GM19023 (cell line): ENCODE results near the gene STAU1.
"Not testable (repeated sequence)": the region's sequence is repeated elsewhere in the genome, so short reads cannot be mapped to it uniquely, and the experiment has no call there.

ENCODE experiments used
- ATAC-seq: cut with Tn5 transposase; IDR thresholded peaks from one replicate; pipeline ENCODE4 v1.9.1; 2021; ENCODE audit warnings: mild to moderate bottlenecking, moderate library complexity; ENCODE audit not compliant: unreplicated experiment

Gene STAU1

DNA sequence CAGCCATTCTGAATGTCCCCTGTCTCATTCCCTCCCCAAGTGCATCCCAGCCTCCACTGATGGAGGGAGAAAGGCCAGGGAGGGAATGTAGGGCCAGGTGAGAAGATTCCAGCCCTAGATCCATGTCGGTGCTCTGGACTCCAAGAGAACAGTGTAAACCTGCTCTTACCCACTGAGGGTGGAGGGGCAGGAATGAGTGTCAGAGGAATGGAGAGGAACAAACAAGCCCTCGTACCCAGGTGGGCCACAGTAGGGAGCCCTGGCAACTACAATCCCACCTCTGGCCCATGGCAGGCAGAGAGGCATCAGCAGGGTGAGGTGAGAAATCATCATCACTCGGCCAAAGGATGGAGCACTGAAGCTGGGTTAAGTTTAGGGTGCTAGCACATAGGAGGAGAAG is 54.6 kb downstream of the STAU1 start:
- ATAC-seq, result no peak

DNA sequence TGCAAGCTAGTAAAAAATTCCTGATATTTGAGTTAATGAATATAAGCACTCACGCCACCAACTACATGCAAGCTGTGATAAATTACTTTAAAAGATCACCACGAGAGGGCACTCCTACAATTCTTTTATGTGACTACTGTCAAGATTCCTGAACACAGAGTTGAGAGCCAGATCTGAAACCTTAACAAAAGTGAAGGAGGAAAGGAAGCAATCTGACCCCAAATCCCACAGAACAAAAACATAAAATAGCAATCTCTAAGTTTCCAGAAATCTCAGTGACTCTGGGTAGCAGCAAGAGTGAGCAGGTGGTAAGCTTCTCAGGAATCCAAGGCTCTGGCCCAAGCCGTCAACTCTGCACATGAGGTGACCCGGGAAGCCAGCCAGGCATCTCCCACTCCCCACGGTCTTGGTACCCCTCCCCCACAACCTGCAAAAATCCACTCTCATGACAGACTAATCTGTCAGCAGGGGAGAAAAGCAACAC is 55.1 kb downstream of the STAU1 start:
- ATAC-seq, result no peak

DNA sequence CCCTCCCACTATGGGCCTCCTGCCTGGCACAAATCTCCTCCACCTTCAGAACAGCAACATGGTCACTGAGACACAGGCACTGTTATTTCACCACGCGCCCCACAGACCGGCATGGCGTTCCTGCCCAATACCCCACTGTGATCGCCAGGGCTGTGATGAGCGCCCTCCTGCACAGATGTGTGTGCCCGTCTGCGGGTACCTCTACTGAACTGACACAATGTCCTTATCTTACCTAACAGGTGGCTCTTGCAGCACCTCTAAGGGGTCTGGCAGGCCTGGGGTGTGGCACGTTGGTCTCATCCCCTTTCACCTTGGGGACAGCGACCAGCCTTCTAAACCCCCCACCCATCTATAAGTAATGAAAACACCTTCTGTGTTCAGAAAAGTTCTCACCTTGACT is 64.2 kb downstream of the STAU1 start:
- no peak for ATAC-seq

DNA sequence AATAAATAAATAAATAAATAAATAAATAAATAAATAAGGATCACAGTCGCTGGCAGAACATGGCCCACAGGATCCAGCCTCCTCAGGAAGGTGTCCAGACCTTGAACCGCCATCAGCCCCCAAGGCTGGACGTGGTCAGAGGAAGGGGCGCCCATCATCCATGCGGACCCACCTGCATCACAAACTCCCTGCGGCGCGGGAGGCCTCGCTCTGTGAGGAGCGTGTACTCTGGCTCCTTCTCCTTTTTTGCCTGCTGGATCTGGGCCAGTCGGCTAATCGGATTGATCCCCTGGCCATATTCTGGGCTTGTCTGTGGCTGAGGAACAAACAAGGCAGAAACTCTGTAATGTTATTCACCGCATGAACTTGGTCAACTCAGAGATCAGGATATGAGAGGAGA is 65.2 kb downstream of the STAU1 start:
- no peak for ATAC-seq

DNA sequence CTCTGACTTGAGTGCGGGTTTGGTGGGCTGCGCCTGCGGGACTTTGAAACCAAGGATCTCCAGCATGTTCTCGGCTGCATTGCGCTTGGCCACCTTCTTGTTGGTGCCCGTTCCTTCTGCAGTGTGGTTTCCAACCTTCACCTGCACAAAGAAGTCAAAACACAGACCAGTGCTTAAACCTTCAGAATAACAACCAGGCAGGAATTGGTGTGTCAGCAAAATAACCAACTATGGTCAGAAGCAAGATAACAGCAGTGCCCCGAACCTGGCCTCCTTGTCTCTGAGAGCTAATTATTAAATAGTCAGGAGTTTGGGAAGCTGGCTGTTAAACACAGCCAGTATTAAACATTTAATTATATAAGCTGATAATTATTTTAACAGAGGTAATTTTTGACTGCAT is 68.1 kb downstream of the STAU1 start:
- no peak for ATAC-seq

DNA sequence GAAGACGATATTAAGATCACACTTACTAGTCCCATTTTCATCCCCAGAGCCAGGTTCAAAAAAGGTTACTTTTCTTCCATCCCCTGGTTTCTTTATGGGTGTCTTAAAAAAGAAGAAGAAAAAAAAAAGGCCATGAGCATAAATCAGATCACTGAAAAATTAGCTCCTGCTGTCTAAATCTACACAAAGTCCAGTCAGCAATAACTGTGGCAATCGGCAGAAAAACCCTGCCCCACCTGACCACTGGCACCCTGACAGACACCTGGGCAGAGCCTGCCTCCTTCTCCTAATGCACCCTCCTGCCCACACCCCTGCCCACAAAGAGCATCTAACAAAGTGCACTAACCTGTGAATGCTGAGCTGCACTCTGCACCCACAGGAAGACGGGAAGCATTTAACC is 69.8 kb downstream of the STAU1 start:
- ATAC-seq, result no peak

DNA sequence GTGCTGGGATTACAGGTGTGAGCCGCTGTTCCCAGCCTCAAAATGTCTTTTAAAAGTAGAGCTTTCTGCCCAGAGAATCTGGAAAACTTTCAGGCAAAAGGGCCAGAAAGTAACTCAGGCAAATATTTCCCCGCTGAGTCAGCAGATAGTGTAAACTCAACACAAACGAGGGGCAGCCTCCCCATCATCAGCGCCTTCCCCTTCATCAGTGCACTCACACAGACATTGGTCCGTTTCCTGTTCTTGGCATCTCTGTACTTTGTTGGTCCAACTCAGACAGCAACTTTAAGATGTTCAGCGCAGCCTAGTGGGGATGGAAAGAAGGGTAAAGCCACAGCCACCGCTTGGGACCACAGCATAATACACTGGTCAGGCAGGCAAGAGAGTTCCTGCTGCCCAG is 72.6 kb downstream of the STAU1 start:
- ATAC-seq, result no peak

DNA sequence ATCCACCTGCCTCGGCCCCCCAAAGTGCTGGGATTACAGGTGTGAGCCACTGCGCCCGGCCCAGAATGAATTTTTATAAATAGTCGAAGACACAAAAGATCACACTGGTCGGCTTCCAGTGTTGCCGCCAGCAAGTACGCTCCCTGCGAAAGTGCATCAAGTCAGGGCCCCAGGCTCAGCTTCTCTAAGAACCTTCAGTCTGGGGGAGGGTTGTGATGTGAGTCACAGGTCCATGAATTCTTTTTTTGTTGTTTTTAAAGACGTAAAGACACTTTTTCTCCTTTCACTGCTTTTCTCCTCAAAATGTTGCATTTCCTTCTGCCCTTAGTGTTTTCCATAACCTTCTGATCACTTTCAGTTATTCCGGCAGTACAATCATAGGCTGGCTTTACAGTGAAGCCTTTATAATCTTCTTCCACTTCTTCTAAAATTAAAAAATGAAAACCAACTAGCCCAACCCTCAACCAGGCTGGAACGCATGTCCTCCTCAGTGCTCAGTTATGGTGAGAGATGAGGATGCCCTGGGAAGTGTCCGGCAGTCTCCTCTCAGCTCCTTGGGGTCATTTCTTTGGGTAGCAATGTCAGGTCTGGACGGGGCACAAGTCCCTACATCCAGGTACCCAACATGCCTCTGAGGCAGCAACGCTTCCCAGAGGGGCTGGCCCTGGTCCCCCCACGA is 75.4 kb downstream of the STAU1 start:
- no peak for ATAC-seq

DNA sequence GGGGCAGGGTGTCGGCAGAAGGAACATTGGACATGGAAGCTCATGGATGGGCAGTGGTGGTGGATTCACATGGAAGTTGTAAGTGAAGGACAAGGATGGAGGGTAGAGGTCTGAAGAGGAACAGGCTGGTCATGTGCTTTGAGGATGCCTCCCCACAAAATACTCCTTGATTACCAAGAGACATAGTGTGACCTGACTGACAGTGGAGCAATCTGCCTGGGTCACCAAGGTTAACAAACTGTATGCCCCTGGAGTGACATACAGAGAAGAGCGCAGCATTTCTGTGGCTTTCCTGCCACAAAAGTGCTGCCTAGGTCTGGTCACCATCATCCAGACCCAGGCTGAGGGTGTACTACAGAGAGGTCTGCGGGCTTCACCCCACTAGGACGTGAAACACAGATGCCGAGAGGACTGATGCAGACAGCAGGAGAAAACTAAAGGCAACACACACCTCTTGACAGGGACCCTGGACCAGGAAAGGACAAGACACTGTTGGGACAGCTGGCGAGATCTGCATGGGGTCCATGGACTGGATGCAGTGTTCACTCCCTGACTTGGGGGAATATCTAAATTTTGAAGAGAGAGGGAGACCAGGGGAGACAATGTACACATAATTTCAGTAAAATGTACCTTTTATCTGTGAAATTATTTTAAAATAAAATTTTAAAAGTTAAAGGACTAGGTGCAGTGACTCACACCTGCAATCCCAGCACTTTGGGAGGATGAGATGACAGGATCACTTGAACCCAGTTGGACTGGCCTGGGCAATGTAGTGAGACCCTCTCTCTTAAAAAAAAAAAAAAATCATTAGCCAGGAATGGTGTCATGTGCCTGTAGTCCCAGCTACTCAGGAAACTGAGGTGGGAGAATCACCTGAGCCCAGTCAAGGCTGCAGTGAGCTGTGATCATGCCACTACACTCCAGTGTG is 77.1 kb downstream of the STAU1 start:
- ATAC-seq, result no peak

DNA sequence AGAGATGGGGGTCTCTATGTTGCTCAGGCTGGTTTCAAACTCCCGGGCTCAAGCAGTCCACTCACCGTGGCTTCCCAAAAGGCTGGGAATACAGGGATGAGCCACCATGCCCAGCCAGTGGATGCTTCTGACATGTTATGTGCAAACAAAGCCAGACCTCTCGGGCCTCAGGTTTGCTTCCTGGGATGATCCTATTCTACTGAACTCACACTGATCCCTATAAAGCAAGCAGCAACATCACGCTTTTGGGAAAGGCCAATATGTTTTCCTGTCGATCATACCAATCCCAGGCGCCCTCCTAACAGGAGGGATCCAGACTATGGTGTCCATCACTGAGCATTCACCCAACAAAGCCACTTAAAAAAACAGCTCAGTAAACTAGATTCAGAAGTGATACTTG is 81.8 kb downstream of the STAU1 start:
- no peak for ATAC-seq

DNA sequence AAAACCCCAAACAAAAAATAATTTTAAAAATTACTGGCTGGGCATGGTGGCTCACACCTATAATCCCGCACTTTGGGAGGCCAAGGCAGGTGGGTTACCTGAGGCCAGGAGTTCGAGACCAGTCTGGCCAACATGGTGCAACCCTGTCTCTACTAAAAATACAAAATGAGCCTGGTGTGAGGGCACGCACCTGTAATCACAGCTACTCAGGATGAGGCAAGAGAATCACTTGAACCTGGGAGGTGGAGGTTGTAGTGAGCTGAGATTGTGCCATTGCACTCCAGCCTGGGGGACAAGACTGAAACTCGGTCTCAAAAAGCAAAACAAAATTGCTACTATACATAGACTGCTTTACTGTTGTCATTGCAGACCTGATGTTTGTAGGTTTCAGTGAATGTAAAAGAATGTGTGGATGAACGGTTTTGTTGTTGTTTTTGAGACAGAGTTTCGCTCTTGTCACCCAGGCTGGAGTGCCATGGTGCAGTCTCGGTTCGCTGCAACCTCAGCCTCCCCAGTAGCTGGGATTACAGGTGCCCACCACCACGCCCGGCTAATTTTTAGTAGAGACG is 83.1 kb downstream of the STAU1 start:
- ATAC-seq, result not testable (repeated sequence)

DNA sequence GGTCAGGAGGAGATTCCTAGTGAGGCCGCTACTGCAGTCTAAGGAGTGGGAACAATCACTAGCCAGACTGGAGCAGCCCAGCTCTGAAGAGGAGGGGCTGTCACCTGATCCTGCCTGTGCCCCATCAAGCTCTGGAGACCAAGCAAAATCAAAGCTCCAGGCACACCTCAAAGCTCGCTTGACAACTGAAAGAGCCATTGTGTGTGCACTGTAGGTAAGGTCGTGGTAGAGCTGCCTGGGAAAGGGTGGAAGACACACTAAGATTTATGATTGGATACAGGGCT is 83.8 kb downstream of the STAU1 start:
- ATAC-seq, result no peak

DNA sequence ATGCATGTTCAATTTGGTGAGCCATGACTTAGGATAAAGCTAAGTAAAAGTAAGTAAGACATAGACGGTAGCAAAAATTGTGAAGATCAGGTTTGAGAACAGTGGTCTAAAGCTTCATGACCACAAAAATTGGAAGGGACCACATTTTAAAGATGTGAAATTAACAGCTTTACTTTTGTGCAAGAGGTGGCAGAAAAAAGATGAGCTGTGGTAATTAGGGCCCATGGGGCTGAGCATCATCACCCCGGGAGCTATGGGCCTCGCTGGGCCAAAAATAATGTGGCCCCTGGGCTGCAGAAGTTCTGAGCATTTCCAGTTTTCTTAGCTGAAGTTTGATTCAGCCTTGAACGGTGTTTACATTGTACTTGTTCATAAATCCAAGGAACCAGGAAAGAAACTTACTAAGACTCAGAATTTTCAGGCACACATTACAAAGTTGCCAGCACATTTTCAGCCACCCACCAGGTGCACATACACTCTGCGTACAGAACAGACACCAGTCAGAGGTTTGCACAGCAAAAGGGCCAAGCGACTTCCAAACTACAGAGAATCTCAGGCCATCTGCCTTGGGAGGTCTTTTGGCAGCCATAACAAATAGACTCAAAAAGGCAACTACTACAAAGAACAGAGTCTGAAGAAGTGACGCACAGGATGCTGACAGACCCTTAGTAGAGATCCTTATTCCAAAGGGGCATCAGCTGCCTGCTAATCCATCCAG is 84.3 kb downstream of the STAU1 start:
- no peak for ATAC-seq

DNA sequence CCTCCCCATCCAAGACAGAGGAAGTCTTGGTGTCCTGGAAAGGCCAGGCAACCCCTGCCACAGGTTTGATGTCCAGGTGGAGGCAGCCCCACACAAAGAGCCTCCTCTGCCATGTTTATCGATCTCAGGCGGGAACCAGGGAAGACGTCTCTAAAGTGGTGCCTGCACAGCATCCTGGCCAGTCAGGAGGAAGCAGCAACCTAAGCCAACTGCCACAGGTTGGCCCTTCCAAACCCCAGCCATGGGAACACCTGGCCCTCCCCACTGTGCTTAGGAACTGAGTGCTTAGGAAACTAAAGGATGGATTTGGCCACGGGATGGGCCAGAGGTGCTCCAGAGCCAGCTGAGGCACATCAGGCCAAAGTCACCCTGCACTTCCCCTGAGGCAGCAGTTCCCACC is 85.1 kb downstream of the STAU1 start:
- no peak for ATAC-seq

DNA sequence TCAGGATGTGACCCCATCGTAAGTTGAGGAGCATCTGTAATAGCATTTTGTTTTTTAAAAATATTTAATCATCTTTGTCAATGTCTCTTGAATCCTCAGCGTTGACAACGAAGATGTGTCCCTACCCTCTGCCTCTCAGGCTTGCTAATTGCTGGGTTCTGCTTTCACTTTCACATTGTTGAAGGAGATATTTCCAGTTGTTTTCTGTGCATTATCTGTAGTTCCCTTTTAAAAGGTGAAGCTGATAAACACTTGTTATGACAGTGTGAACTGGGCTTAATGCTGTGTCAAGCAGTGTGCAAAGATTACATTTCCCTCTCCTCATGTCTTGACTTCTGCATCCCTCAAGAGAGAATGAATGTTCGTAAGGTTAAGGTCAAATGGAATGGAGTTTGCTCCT is 87.2 kb downstream of the STAU1 start:
- no peak for ATAC-seq

DNA sequence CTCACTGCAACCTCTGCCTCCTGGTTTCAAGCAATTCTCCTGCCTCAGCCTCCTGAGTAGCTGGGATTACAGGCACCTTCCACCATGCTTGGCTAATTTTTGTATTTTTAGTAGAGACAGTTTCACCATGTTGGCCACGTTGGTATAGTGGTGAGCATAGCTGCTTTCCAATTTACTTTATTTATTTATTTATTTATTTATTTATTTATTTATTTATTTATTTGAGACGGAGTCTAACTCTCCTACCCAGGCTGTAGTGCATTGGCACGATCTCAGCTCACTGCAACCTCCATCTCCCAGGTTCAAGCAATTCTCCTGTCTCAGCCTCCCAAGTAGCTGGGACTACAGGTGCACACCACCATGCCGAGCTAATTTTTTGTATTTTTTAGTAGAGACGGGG is 87.8 kb downstream of the STAU1 start:
- not testable (repeated sequence) for ATAC-seq

DNA sequence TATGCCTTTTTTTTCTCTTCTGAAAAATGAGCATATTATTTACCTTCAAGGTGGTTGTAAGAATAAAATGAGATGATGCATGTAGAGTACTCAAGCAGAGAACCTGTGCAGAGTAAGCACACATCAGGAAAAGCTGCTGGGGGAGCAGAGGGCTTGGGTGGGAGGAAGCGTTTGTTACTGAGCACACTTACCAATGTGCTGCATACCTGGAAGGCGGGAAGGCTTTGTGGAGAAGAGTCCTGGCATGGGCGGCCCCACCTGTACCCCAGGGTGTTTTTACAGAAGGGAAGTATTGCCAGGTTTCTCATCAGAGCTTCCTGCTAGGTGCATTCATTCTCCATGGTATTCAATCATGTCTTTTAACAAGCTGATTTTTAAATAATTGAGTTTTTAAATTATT is 89.1 kb downstream of the STAU1 start:
- ATAC-seq, result no peak

DNA sequence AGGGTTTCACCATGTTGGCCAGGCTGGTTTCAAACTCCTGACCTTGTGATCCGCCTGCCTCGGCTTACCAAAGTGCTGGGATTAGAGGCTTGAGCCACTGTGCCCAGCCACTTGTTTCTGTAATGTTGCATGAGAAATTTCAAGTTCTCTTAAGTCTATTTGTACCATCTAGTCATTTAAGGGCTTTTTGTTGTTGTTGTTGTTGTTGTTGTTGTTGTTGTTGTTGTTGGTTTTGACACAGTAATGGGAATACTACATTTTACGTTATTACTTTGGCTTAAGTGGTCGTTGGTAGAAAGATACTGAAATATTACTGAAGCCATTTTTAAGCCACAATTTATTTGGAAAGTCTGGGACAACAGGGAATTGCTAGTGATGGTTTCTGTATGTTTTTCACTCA is 90.0 kb downstream of the STAU1 start:
- ATAC-seq, result no peak

DNA sequence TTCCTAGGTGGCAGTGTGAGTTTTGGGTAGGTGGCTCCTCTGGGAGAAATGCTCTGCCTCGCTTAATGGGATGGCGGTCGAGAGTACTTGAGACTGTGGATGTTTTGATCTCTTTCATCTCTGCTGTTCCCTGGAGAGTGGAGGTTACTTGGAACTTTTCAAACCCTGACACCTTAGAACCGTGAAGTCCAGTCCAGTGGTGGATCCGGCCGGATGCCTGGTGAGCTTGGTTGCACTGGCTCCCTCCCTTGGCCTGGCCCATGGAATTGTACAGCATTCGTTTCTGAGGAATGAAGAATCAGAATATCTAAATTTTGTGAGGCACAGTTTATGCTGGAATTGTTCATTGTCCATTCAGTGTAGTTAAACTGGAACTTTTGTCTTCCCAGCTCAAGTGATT is 91.0 kb downstream of the STAU1 start:
- no peak for ATAC-seq

DNA sequence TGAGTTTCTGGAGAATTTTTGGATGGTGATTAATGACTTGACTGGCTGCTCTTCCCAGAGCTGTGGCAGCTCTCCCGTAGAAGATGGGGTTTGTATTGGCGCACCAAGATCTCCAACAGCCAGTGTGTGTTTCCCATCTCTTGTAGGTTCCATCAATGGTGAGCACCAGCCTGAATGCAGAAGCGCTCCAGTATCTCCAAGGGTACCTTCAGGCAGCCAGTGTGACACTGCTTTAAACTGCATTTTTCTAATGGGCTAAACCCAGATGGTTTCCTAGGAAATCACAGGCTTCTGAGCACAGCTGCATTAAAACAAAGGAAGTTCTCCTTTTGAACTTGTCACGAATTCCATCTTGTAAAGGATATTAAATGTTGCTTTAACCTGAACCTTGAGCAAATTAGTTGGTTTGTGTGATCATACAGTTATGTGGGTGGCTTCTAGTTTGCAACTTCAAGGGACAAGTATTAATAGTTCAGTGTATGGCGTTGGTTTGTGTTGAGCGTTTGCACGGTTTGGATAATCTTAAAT is 91.9 kb downstream of the STAU1 start:
- no peak for ATAC-seq

DNA sequence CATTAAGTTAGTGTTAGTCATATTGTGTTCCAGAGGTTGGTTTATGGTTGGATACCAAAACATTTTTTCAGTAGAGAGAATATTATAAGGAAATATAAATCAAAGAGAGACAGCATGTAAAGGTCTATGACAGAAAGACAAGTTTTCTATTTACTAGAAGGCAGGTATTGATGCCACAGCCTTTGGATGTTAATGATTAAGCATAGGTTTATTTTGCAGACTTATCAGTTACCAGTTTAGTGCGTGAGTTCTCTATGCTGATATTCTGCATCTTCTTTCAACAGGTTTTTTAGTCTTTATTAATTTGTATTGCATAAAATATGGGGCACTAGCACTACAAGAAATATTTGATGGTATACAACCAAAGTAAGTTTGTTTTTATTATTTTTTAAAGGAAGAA is 96.4 kb downstream of the STAU1 start:
- no peak for ATAC-seq
